HuH-7 (cell line): ENCODE measurements around the gene KLK2.

Experiments used
- DNase-seq: peaks from one replicate; pipeline ENCODE4 v3.0.0; 2011; ENCODE audit warnings: low spot score

Gene KLK2

GRCh38 chr19:50850738-50851137, 22.5 kb upstream of the KLK2 start:
- DNase-seq = no peak

GRCh38 chr19:50851620-50852019, 21.6 kb upstream of the KLK2 start:
- DNase-seq = no peak

GRCh38 chr19:50854636-50855410, 18.4 kb upstream of the KLK2 start, which contains the start of gene KLK3:
TSS of gene KLK3 (plus strand) at chr19:50854915. CDS start at chr19:50854956, 41 bp downstream.
- no peak for DNase-seq

- DNase-seq = no peak
Observed at GRCh38 chr19:50857366-50857765, 15.9 kb upstream of the KLK2 start.

- DNase-seq = no peak
Observed at GRCh38 chr19:50858886-50859285, 14.4 kb upstream of the KLK2 start.

- no peak for DNase-seq
Observed at GRCh38 chr19:50859849-50860248, 13.4 kb upstream of the KLK2 start.

GRCh38 chr19:50861010-50861409, 12.2 kb upstream of the KLK2 start:
- no peak for DNase-seq

- no peak for DNase-seq
Observed at GRCh38 chr19:50861496-50862286, 11.5 kb upstream of the KLK2 start.

- DNase-seq = no peak
Observed at GRCh38 chr19:50869479-50869878, 3.8 kb upstream of the KLK2 start.

- peak; percentile 43 for DNase-seq
Observed at GRCh38 chr19:50870417-50871089, 2.7 kb upstream of the KLK2 start.

GRCh38 chr19:50874211-50874610, 972 bp downstream of the KLK2 start:
- no peak for DNase-seq

GRCh38 chr19:50875795-50876422, 2.7 kb downstream of the KLK2 start:
- no peak for DNase-seq

- DNase-seq = no peak
Observed at GRCh38 chr19:50876456-50876855, 3.2 kb downstream of the KLK2 start.

GRCh38 chr19:50877338-50877737, 4.1 kb downstream of the KLK2 start:
- DNase-seq = no peak

- no peak for DNase-seq
Observed at GRCh38 chr19:50878851-50879250, 5.6 kb downstream of the KLK2 start.

- no peak for DNase-seq
Observed at GRCh38 chr19:50880241-50880640, 7.0 kb downstream of the KLK2 start.

GRCh38 chr19:50882188-50882587, 8.9 kb downstream of the KLK2 start:
- peak; percentile 17 for DNase-seq

GRCh38 chr19:50889638-50890037, 16.4 kb downstream of the KLK2 start:
- no peak for DNase-seq

- DNase-seq = no peak
Observed at GRCh38 chr19:50890422-50891252, 17.4 kb downstream of the KLK2 start.

GRCh38 chr19:50891253-50891625, 18.0 kb downstream of the KLK2 start:
- DNase-seq = no peak

GRCh38 chr19:50893047-50893736, 20.0 kb downstream of the KLK2 start:
- no peak for DNase-seq
